ENCODE data around the gene XXYLT1.
"Not testable (repeated sequence)": the region's sequence is repeated elsewhere in the genome, so short reads cannot be mapped to it uniquely, and the experiment has no call there.

The XXYLT1 gene

GRCh38 chr3:195297446-195297845 lies 26.5 kb upstream of the XXYLT1 start:
- TF ChIP-seq CTCF (IDR thresholded peaks at IDR 0.05; ENCODE audit: low read depth, low read length, poor library complexity, severe bottlenecking) (no peak), EZH2phosphoT487 (IDR thresholded peaks at IDR 0.05; ENCODE audit: borderline replicate concordance, low read length) (no peak)
- H3K36me3 ChIP-seq (ENCODE audit: control insufficient read depth, low read length) = peaks cover 58% of the 10 kb centered on the region
- no peaks in the 10 kb centered on the region for H3K9me3 ChIP-seq (ENCODE audit: control insufficient read depth, insufficient read depth, low read length)
- 0 out of 2 replicates have a peak, but pooled peaks cover 3% of the 10 kb centered on the region for H3F3A ChIP-seq (ENCODE audit: control insufficient read depth, insufficient read depth)
- no peaks in the 10 kb centered on the region for H3K79me2 ChIP-seq (ENCODE audit: control insufficient read depth, low read length)
- no peaks in the 10 kb centered on the region for H3K4me1 ChIP-seq (ENCODE audit: control insufficient read depth, low read length)
- H3K27me3 ChIP-seq (ENCODE audit: control insufficient read depth, low read length) = no peaks in the 10 kb centered on the region
- H3K27ac ChIP-seq (ENCODE audit: low read depth, low read length) = no peak overlapping the region
- no peak overlapping the region for H3K4me2 ChIP-seq (ENCODE audit: low read length)
- H4K20me1 ChIP-seq (ENCODE audit: control insufficient read depth, insufficient read depth, low read depth, low read length) = no peaks in the 10 kb centered on the region
- no peak overlapping the region for H3K4me3 ChIP-seq (ENCODE audit: low read length)
- H3K9me2 ChIP-seq (replicated peaks; ENCODE audit: control insufficient read depth, low read length) = no peaks in the 10 kb centered on the region

- Histone ChIP-seq H3F3A (ENCODE audit: control insufficient read depth, insufficient read depth) (0 out of 2 replicates have a peak, but pooled peaks cover 3% of the 10 kb centered on the region), H3K4me3 (ENCODE audit: low read length) (no peak overlapping the region), H3K27me3 (ENCODE audit: control insufficient read depth, low read length) (no peaks in the 10 kb centered on the region), H3K4me2 (ENCODE audit: low read length) (no peak overlapping the region), H4K20me1 (ENCODE audit: control insufficient read depth, insufficient read depth, low read depth, low read length) (no peaks in the 10 kb centered on the region), H3K36me3 (ENCODE audit: control insufficient read depth, low read length) (peaks cover 57% of the 10 kb centered on the region), H3K79me2 (ENCODE audit: control insufficient read depth, low read length) (no peaks in the 10 kb centered on the region), H3K9me2 (replicated peaks; ENCODE audit: control insufficient read depth, low read length) (no peaks in the 10 kb centered on the region), H3K9me3 (ENCODE audit: control insufficient read depth, insufficient read depth, low read length) (no peaks in the 10 kb centered on the region), H3K4me1 (ENCODE audit: control insufficient read depth, low read length) (no peaks in the 10 kb centered on the region), H3K27ac (ENCODE audit: low read depth, low read length) (no peak overlapping the region)
- no peak for TF ChIP-seq EZH2phosphoT487 (IDR thresholded peaks at IDR 0.05; ENCODE audit: borderline replicate concordance, low read length)
- no peak for TF ChIP-seq CTCF (IDR thresholded peaks at IDR 0.05; ENCODE audit: low read depth, low read length, poor library complexity, severe bottlenecking)
Measured at GRCh38 chr3:195296662-195297061, 25.7 kb upstream of the XXYLT1 start.

- H3K36me3 ChIP-seq (ENCODE audit: control insufficient read depth, low read length) = peaks cover 63% of the 10 kb centered on the region
- H4K20me1 ChIP-seq (ENCODE audit: control insufficient read depth, insufficient read depth, low read depth, low read length) = no peaks in the 10 kb centered on the region
- TF ChIP-seq CTCF (IDR thresholded peaks at IDR 0.05; ENCODE audit: low read depth, low read length, poor library complexity, severe bottlenecking) (no peak), EZH2phosphoT487 (IDR thresholded peaks at IDR 0.05; ENCODE audit: borderline replicate concordance, low read length) (no peak)
Measured at GRCh38 chr3:195291121-195291520, 20.2 kb upstream of the XXYLT1 start.

GRCh38 chr3:195290643-195291042 lies 19.7 kb upstream of the XXYLT1 start:
- not testable (repeated sequence) for H4K20me1 ChIP-seq (ENCODE audit: control insufficient read depth, insufficient read depth, low read depth, low read length); H3K4me3 ChIP-seq (ENCODE audit: low read length); H3F3A ChIP-seq (ENCODE audit: control insufficient read depth, insufficient read depth); H3K9me3 ChIP-seq (ENCODE audit: control insufficient read depth, insufficient read depth, low read length); H3K4me1 ChIP-seq (ENCODE audit: control insufficient read depth, low read length); H3K27ac ChIP-seq (ENCODE audit: low read depth, low read length); H3K9me2 ChIP-seq (replicated peaks; ENCODE audit: control insufficient read depth, low read length); H3K79me2 ChIP-seq (ENCODE audit: control insufficient read depth, low read length); H3K4me2 ChIP-seq (ENCODE audit: low read length); H3K27me3 ChIP-seq (ENCODE audit: control insufficient read depth, low read length)
- peaks cover 63% of the 10 kb centered on the region for H3K36me3 ChIP-seq (ENCODE audit: control insufficient read depth, low read length)

More at GRCh38 chr3:195291121-195291520, 20.2 kb upstream of the XXYLT1 start:
- H3K27me3 ChIP-seq (ENCODE audit: control insufficient read depth, low read length) = no peaks in the 10 kb centered on the region
- H3K27ac ChIP-seq (ENCODE audit: low read depth, low read length) = no peak overlapping the region
- H3K4me3 ChIP-seq (ENCODE audit: low read length) = no peak overlapping the region
- no peaks in the 10 kb centered on the region for H3K9me2 ChIP-seq (replicated peaks; ENCODE audit: control insufficient read depth, low read length)
- H3F3A ChIP-seq (ENCODE audit: control insufficient read depth, insufficient read depth) = 0 out of 2 replicates have a peak, but pooled peaks cover 6% of the 10 kb centered on the region
- no peaks in the 10 kb centered on the region for H3K79me2 ChIP-seq (ENCODE audit: control insufficient read depth, low read length)
- no peaks in the 10 kb centered on the region for H3K4me1 ChIP-seq (ENCODE audit: control insufficient read depth, low read length)
- no peaks in the 10 kb centered on the region for H3K9me3 ChIP-seq (ENCODE audit: control insufficient read depth, insufficient read depth, low read length)
- no peak overlapping the region for H3K4me2 ChIP-seq (ENCODE audit: low read length)

Data from DOHH2 (cell line).